22Rv1 (cell line): ENCODE data around the gene CHD2.

Experiments used
- ZFX ChIP-seq: fragments of 450-650 bp; IDR thresholded peaks from 2 replicates; pipeline ENCODE4 v1.6.1; 2017; ENCODE audit warnings: antibody characterized with exemption, borderline replicate concordance
- TF ChIP-seq, protein P1 (sequence below): fragments of 450-650 bp; IDR thresholded peaks from 2 replicates; pipeline ENCODE4 v1.5.1; 2017; ENCODE audit warnings: mild to moderate bottlenecking

- TF ChIP-seq, protein P1, sequence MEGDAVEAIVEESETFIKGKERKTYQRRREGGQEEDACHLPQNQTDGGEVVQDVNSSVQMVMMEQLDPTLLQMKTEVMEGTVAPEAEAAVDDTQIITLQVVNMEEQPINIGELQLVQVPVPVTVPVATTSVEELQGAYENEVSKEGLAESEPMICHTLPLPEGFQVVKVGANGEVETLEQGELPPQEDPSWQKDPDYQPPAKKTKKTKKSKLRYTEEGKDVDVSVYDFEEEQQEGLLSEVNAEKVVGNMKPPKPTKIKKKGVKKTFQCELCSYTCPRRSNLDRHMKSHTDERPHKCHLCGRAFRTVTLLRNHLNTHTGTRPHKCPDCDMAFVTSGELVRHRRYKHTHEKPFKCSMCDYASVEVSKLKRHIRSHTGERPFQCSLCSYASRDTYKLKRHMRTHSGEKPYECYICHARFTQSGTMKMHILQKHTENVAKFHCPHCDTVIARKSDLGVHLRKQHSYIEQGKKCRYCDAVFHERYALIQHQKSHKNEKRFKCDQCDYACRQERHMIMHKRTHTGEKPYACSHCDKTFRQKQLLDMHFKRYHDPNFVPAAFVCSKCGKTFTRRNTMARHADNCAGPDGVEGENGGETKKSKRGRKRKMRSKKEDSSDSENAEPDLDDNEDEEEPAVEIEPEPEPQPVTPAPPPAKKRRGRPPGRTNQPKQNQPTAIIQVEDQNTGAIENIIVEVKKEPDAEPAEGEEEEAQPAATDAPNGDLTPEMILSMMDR = no peak
- TF ChIP-seq ZFX = no peak
Measured at GRCh38 chr15:92930054-92930621, 30.0 kb downstream of the CHD2 start.
